Trophoblast cell (in vitro differentiated cells and primary cell): ENCODE data around the gene CTSA.
A peak's percentile ranks its signal among the peaks of the same experiment; 100 is the strongest.

ENCODE experiments used
- DNase-seq, 2 donors: peaks; one replicate each; pipeline ENCODE4 v3.0.0-alpha.2; 2016
- H2AFZ ChIP-seq: 2 replicates; pipeline ENCODE4 v1.6.1; 2013; ENCODE audit warnings: low read length, moderate library complexity, mild to moderate bottlenecking; ENCODE audit not compliant: insufficient read depth, poor library complexity
- H2AK5ac ChIP-seq: 2 replicates; pipeline ENCODE4 v1.6.1; 2013; ENCODE audit warnings: mild to moderate bottlenecking, low read length
- H2BK120ac ChIP-seq: 2 replicates; pipeline ENCODE4 v1.6.1; 2013; ENCODE audit warnings: low read length, mild to moderate bottlenecking, moderate library complexity; ENCODE audit not compliant: insufficient read depth, poor library complexity
- H2BK12ac ChIP-seq: 2 replicates; pipeline ENCODE4 v1.6.1; 2013; ENCODE audit warnings: mild to moderate bottlenecking, low read length, moderate library complexity
- H2BK5ac ChIP-seq: 2 replicates; pipeline ENCODE4 v1.6.1; 2013; ENCODE audit warnings: low read length, low read depth, moderate library complexity, mild to moderate bottlenecking; ENCODE audit not compliant: poor library complexity
- H3K14ac ChIP-seq: 2 replicates; pipeline ENCODE4 v1.6.1; 2013; ENCODE audit warnings: mild to moderate bottlenecking, low read length
- H3K18ac ChIP-seq: 2 replicates; pipeline ENCODE4 v1.6.1; 2013; ENCODE audit warnings: mild to moderate bottlenecking, low read length
- H3K23ac ChIP-seq: 2 replicates; pipeline ENCODE4 v1.6.1; 2013; ENCODE audit warnings: low read length
- H3K27ac ChIP-seq: 2 replicates; pipeline ENCODE4 v1.5.1; 2013; ENCODE audit warnings: low read depth, mild to moderate bottlenecking, inconsistent platforms, low read length, moderate library complexity
- H3K27me3 ChIP-seq: 2 replicates; pipeline ENCODE4 v1.6.1; 2013; ENCODE audit warnings: inconsistent platforms, mild to moderate bottlenecking, low read length, moderate library complexity; ENCODE audit not compliant: insufficient read depth
- H3K36me3 ChIP-seq, 2 experiments: 1 replicate in 1 of 2; 2 replicates in 1 of 2; pipeline ENCODE4 v1.6.1; 2013; ENCODE audit warnings: low read length in 2 of 2, mild to moderate bottlenecking in 2 of 2, moderate library complexity in 1 of 2; ENCODE audit not compliant: insufficient read depth in 2 of 2, control insufficient read depth in 1 of 2
- H3K4ac ChIP-seq: 2 replicates; pipeline ENCODE4 v1.6.1; 2013; ENCODE audit warnings: low read depth, mild to moderate bottlenecking, low read length, moderate library complexity
- H3K4me1 ChIP-seq, 2 experiments: 1 replicate in 1 of 2; 2 replicates in 1 of 2; pipeline ENCODE4 v1.6.1; 2013; ENCODE audit warnings: low read length in 2 of 2, mild to moderate bottlenecking in 2 of 2, moderate library complexity in 1 of 2; ENCODE audit not compliant: insufficient read depth in 2 of 2, control insufficient read depth in 1 of 2
- H3K4me2 ChIP-seq: 2 replicates; pipeline ENCODE4 v1.6.1; 2013; ENCODE audit warnings: inconsistent platforms, mild to moderate bottlenecking, low read length, moderate library complexity
- H3K4me3 ChIP-seq: 2 replicates; pipeline ENCODE4 v1.5.1; 2013; ENCODE audit warnings: mild to moderate bottlenecking, low read depth, low read length, inconsistent platforms
- H3K79me1 ChIP-seq: one replicate; pipeline ENCODE4 v1.6.1; 2013; ENCODE audit warnings: low read length
- H3K79me2 ChIP-seq: 2 replicates; pipeline ENCODE4 v1.6.1; 2013; ENCODE audit warnings: low read length, mild to moderate bottlenecking; ENCODE audit not compliant: control insufficient read depth, insufficient read depth, poor library complexity
- H3K9ac ChIP-seq: 2 replicates; pipeline ENCODE4 v1.6.1; 2013; ENCODE audit warnings: mild to moderate bottlenecking, low read length
- H3K9me3 ChIP-seq: 2 replicates; pipeline ENCODE4 v1.6.1; 2013; ENCODE audit warnings: low read depth, mild to moderate bottlenecking, control low read depth, inconsistent platforms, low read length; ENCODE audit not compliant: insufficient read depth
- H4K12ac ChIP-seq: 2 replicates; pipeline ENCODE4 v1.6.1; 2013; ENCODE audit warnings: low read depth, mild to moderate bottlenecking, low read length, moderate library complexity
- H4K8ac ChIP-seq: 2 replicates; pipeline ENCODE4 v1.6.1; 2013; ENCODE audit warnings: low read depth, mild to moderate bottlenecking, low read length, moderate library complexity
- H4K91ac ChIP-seq: one replicate; pipeline ENCODE4 v1.6.1; 2013; ENCODE audit warnings: low read depth, mild to moderate bottlenecking, low read length, moderate library complexity
- WGBS: extraction: QIAGEN DNeasy Blood & Tissue Kit; methylation state at CpG from one replicate; pipeline ENCODE4 v1.1.7; 2013; ENCODE audit warnings: missing lambda C conversion rate; ENCODE audit not compliant: insufficient read length, insufficient coverage; ENCODE audit errors: extremely low coverage; 5-methylcytosine and 5-hydroxymethylcytosine counted together

CTSA gene

DNA sequence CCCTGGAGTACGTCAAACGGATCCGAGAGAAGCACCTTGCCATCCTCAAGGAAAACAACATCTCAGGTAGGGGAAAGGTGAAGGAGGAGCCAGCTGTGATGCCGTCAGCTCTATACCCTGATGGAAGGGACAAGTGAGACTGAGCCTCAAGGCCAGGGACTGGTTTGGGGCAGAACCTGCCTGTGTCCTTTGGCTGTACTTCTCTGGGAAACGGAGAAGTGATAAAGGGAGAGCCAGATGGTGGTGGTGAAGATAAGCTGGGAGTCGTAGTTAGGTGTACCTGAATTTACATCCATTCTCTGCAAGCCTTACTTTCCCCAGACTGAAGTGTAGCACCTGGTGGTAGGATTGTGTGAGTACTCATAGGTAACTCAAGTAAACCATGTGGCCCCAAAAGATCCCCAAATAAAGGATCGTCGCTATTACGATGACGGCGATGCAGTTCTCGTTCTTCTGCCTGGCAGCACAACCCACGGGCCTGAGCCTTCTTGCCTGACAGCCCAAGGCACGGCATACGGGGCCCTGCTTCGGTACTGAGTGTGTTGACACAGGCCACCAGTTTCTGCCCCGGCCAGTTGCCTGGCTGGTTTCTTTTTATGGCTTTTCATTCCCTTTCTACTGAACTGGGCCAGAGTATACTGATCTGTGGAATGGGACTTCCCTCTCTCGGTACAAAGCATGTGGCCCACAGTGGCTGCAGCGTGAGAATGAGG is 54.0 kb downstream of the CTSA start:
- no peak overlapping the region for H2BK12ac ChIP-seq
- H3K36me3 ChIP-seq = peaks cover 80 to 85% of the 10 kb centered on the region in 2 experiments
- H3K4me2 ChIP-seq = no peak overlapping the region
- no CpG with 5 or more reads among the region's 19 CpGs for WGBS
- H3K18ac ChIP-seq = no peak overlapping the region
- H3K9me3 ChIP-seq = peaks cover 2% of the 10 kb centered on the region
- no peaks in the 10 kb centered on the region for H3K79me1 ChIP-seq
- DNase-seq = peak in 1 of 2 donors; percentile 41
- H3K4me1 ChIP-seq = no peaks in the 10 kb centered on the region
- no peak overlapping the region for H4K91ac ChIP-seq
- H3K27me3 ChIP-seq = no peaks in the 10 kb centered on the region
- no peak overlapping the region for H3K9ac ChIP-seq
- no peak overlapping the region for H3K23ac ChIP-seq
- no peak overlapping the region for H3K4ac ChIP-seq
- no peak overlapping the region for H2AFZ ChIP-seq
- H3K14ac ChIP-seq = no peak overlapping the region
- no peak overlapping the region for H2AK5ac ChIP-seq
- no peak overlapping the region for H4K8ac ChIP-seq
- no peak overlapping the region for H2BK5ac ChIP-seq
- H3K27ac ChIP-seq = no peak overlapping the region
- H4K12ac ChIP-seq = no peak overlapping the region
- H2BK120ac ChIP-seq = no peak overlapping the region
- no peak overlapping the region for H3K4me3 ChIP-seq
- H3K79me2 ChIP-seq = no peaks in the 10 kb centered on the region

GRCh38 chr20:45945678-45946148 is 54.6 kb downstream of the CTSA start:
- Histone ChIP-seq H2AK5ac (no peak overlapping the region), H2AFZ (no peak overlapping the region), H3K36me3 (peaks cover 80 to 85% of the 10 kb centered on the region in 2 experiments), H3K14ac (no peak overlapping the region), H3K4ac (no peak overlapping the region), H3K27me3 (no peaks in the 10 kb centered on the region), H3K79me2 (no peaks in the 10 kb centered on the region), H3K27ac (no peak overlapping the region), H4K91ac (no peak overlapping the region), H3K4me1 (no peaks in the 10 kb centered on the region), H4K12ac (no peak overlapping the region), H3K9ac (no peak overlapping the region), H2BK12ac (no peak overlapping the region), H3K4me2 (no peak overlapping the region), H3K18ac (no peak overlapping the region), H3K9me3 (peaks cover 2% of the 10 kb centered on the region), H3K23ac (no peak overlapping the region), H3K79me1 (no peaks in the 10 kb centered on the region), H2BK5ac (no peak overlapping the region), H4K8ac (no peak overlapping the region), H2BK120ac (no peak overlapping the region), H3K4me3 (no peak overlapping the region)
- DNase-seq = peak in 1 of 2 donors; percentile 24
- no CpG with 5 or more reads among the region's 13 CpGs for WGBS

GRCh38 chr20:45946149-45946970 is 55.2 kb downstream of the CTSA start:
- no peaks in the 10 kb centered on the region for H3K4me1 ChIP-seq
- H3K79me1 ChIP-seq = no peaks in the 10 kb centered on the region
- H3K27ac ChIP-seq = no peak overlapping the region
- H3K27me3 ChIP-seq = no peaks in the 10 kb centered on the region
- no peaks in the 10 kb centered on the region for H3K9me3 ChIP-seq
- no peak overlapping the region for H2BK5ac ChIP-seq
- H3K14ac ChIP-seq = no peak overlapping the region
- H2AFZ ChIP-seq = no peak overlapping the region
- no peak overlapping the region for H2AK5ac ChIP-seq
- no peak overlapping the region for H3K4me2 ChIP-seq
- peak in 1 of 2 donors; percentile 49 for DNase-seq
- no peak overlapping the region for H3K18ac ChIP-seq
- no peaks in the 10 kb centered on the region for H3K79me2 ChIP-seq
- no peak overlapping the region for H2BK120ac ChIP-seq
- no peak overlapping the region for H2BK12ac ChIP-seq
- no peak overlapping the region for H4K12ac ChIP-seq
- H3K9ac ChIP-seq = no peak overlapping the region
- H3K36me3 ChIP-seq = peaks cover 79 to 85% of the 10 kb centered on the region in 2 experiments
- no peak overlapping the region for H4K8ac ChIP-seq
- no peak overlapping the region for H3K4ac ChIP-seq
- H3K23ac ChIP-seq = no peak overlapping the region
- H3K4me3 ChIP-seq = no peak overlapping the region
- H4K91ac ChIP-seq = no peak overlapping the region
- no CpG with 5 or more reads among the region's 20 CpGs for WGBS

DNA sequence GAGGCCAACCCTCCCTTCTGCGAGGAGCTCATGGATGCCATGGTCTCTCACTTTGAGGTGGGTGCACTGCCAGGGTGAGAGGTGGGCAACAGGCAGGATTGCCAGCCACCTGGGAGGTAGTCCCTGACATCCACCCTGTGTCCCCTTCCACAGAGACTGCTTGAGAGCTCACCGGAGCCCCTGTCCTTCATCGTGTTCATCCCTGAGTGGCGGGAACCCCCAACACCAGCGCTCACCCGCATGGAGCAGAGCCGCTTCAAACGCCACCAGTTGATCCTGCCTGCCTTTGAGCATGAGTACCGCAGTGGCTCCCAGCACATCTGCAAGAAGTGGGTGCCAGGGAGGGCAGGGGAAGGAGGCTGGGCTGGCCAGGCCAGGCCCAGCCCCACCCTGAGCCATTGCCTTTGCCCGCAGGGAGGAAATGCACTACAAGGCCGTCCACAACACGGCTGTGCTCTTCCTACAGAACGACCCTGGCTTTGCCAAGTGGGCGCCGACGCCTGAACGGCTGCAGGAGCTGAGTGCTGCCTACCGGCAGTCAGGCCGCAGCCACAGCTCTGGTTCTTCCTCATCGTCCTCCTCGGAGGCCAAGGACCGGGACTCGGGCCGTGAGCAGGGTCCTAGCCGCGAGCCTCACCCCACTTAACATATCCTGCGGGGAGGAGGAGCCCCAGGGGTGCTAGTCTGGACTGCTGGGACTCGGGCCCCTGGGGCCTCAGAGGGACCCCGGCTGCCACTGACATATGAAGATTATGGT is 56.2 kb downstream of the CTSA start:
- Histone ChIP-seq H3K4me1 (no peaks in the 10 kb centered on the region), H3K9me3 (no peaks in the 10 kb centered on the region)

More for the DNA sequence above, 56.2 kb downstream of the CTSA start:
- H3K4me2 ChIP-seq = no peak overlapping the region
- H3K23ac ChIP-seq = no peak overlapping the region
- H2BK5ac ChIP-seq = no peak overlapping the region
- no CpG with 5 or more reads among the region's 29 CpGs for WGBS
- H4K8ac ChIP-seq = no peak overlapping the region
- no peak overlapping the region for H3K4me3 ChIP-seq
- H2AK5ac ChIP-seq = no peak overlapping the region
- no peaks in the 10 kb centered on the region for H3K79me2 ChIP-seq
- DNase-seq = no peak
- H2BK120ac ChIP-seq = no peak overlapping the region
- H4K91ac ChIP-seq = no peak overlapping the region
- no peaks in the 10 kb centered on the region for H3K79me1 ChIP-seq
- H3K18ac ChIP-seq = no peak overlapping the region
- H3K27me3 ChIP-seq = no peaks in the 10 kb centered on the region
- no peak overlapping the region for H3K4ac ChIP-seq
- no peak overlapping the region for H3K27ac ChIP-seq
- H3K9ac ChIP-seq = no peak overlapping the region
- H2BK12ac ChIP-seq = no peak overlapping the region
- H2AFZ ChIP-seq = no peak overlapping the region
- no peak overlapping the region for H4K12ac ChIP-seq
- peaks cover 85 to 95% of the 10 kb centered on the region in 2 experiments for H3K36me3 ChIP-seq
- H3K14ac ChIP-seq = no peak overlapping the region
